Measurements from ENCODE around the gene ZNF138.

- TF ChIP-seq CTCF (IDR thresholded peaks at IDR 0.05) = no peak
- no peak for TF ChIP-seq POLR2A (IDR thresholded peaks at IDR 0.05)
- TF ChIP-seq EP300 (IDR thresholded peaks at IDR 0.05) = no peak
Observed at GRCh38 chr7:64875658-64876406, 81.6 kb downstream of the ZNF138 start.
